ENCODE data around the gene AP2A1.

AP2A1 gene

GRCh38 chr19:49855676-49856573, 89.1 kb downstream of the AP2A1 start:
- DNase-seq (ENCODE audit: low spot score): no peak

DNA sequence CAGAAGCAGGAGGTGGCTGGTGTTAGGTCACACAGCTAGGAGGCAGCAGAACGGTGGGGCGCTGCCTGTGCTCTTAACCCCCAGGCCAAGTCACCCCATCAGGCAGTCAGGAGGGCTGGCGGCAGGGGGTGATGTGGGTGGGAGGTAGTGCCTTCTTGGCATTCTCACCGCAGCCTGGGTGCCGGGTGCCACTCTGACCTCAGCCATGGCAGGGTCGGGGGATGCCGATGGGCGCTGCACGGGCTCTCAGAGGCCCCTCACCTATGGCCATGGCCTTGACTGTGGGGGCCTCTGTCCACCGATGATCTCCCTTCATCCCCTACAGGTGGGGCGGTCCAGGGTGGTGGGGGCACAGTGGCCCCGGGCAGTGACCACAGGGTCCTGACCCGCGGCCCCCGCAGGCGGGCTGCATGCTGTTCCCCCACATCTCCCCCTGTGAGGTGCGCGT, 89.8 kb downstream of the AP2A1 start:
- DNase-seq (ENCODE audit: low spot score): no peak
